ENCODE measurements around the gene AURKB. TPM values are rescaled to one million over a fixed set of nuclear protein-coding genes. Genes with fewer than 3 reads are reported as not detected.

Gene AURKB
- total RNA-seq, 1 experiment from 2014 or later = 141 TPM

- CTCF ChIA-PET = no interaction called here
- no peak for DNase-seq (ENCODE audit: low read depth, low spot score)
- Histone ChIP-seq H2AFZ (ENCODE audit: low read depth, low read length, poor library complexity, severe bottlenecking) (no peak overlapping the region), H3K9ac (ENCODE audit: low read length) (no peak overlapping the region), H3K4me2 (ENCODE audit: low read length) (no peak overlapping the region), H3K79me2 (ENCODE audit: insufficient read depth, low read length) (peaks cover 74% of the 10 kb centered on the region), H3K27me3 (ENCODE audit: insufficient read depth, low read length) (no peaks in the 10 kb centered on the region), H4K20me1 (ENCODE audit: insufficient read depth) (no peaks in the 10 kb centered on the region), H3K4me1 (ENCODE audit: control insufficient read depth in 1 of 2, insufficient read depth in 2 of 2, low read length in 2 of 2) (peaks cover 6 to 21% of the 10 kb centered on the region in 2 experiments), H3K9me3 (ENCODE audit: control insufficient read depth in 1 of 2, insufficient read depth in 1 of 2, low read depth in 1 of 2, low read length in 2 of 2) (no peaks in the 10 kb centered on the region), H3K9me2 (ENCODE audit: insufficient read depth) (no peaks in the 10 kb centered on the region), H3K27ac (ENCODE audit: low read depth, low read length) (no peak overlapping the region), H3K36me3 (ENCODE audit: control insufficient read depth in 1 of 2, insufficient read depth in 2 of 2, low read length in 2 of 2) (peaks cover 7 to 14% of the 10 kb centered on the region in 2 experiments; a peak in 1 of 4 replicates), H3K4me3 (replicated peaks in 1 of 2; ENCODE audit: low read depth in 1 of 2, low read length in 2 of 2) (no peak overlapping the region)
- no peak for ATAC-seq
- no TSS peak for BruUV-seq (replicated peaks)
- RAD21 ChIA-PET (ENCODE audit: low non-redundant PET in 1 of 2, low total read pairs in 2 of 2, uncharacterized antibody in 2 of 2, unreplicated experiment in 2 of 2) = no interaction called here
- POLR2A ChIA-PET = no interaction called here
- no peak for TF ChIP-seq POLR2AphosphoS5 (IDR thresholded peaks at IDR 0.05; ENCODE audit: low read depth, low read length)
- no peak for TF ChIP-seq SRF (IDR thresholded peaks at IDR 0.05; ENCODE audit: low read depth)
- no peak for TF ChIP-seq YY1 (IDR thresholded peaks at IDR 0.05; ENCODE audit: extremely low read depth, insufficient replicate concordance, low read depth, low read length)
- no peak for TF ChIP-seq RAD21 (IDR thresholded peaks at IDR 0.05; ENCODE audit: low read depth)
- no peak for TF ChIP-seq SIN3A (IDR thresholded peaks at IDR 0.05; ENCODE audit: low read depth)
- no peak for TF ChIP-seq SP1 (IDR thresholded peaks at IDR 0.05; ENCODE audit: low read depth)
- no peak for TF ChIP-seq ATF3 (IDR thresholded peaks at IDR 0.05)
- TF ChIP-seq EGR1 (IDR thresholded peaks at IDR 0.05; ENCODE audit: low read depth) = no peak
- TF ChIP-seq ELF1 (IDR thresholded peaks at IDR 0.05; ENCODE audit: borderline replicate concordance, low read depth) = no peak
- TF ChIP-seq, protein P1, sequence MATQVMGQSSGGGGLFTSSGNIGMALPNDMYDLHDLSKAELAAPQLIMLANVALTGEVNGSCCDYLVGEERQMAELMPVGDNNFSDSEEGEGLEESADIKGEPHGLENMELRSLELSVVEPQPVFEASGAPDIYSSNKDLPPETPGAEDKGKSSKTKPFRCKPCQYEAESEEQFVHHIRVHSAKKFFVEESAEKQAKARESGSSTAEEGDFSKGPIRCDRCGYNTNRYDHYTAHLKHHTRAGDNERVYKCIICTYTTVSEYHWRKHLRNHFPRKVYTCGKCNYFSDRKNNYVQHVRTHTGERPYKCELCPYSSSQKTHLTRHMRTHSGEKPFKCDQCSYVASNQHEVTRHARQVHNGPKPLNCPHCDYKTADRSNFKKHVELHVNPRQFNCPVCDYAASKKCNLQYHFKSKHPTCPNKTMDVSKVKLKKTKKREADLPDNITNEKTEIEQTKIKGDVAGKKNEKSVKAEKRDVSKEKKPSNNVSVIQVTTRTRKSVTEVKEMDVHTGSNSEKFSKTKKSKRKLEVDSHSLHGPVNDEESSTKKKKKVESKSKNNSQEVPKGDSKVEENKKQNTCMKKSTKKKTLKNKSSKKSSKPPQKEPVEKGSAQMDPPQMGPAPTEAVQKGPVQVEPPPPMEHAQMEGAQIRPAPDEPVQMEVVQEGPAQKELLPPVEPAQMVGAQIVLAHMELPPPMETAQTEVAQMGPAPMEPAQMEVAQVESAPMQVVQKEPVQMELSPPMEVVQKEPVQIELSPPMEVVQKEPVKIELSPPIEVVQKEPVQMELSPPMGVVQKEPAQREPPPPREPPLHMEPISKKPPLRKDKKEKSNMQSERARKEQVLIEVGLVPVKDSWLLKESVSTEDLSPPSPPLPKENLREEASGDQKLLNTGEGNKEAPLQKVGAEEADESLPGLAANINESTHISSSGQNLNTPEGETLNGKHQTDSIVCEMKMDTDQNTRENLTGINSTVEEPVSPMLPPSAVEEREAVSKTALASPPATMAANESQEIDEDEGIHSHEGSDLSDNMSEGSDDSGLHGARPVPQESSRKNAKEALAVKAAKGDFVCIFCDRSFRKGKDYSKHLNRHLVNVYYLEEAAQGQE (IDR thresholded peaks at IDR 0.05; ENCODE audit: low read depth) = no peak
- TF ChIP-seq CBX3 (IDR thresholded peaks at IDR 0.05; ENCODE audit: low read depth) = no peak
- no peak for TF ChIP-seq EZH2phosphoT487 (IDR thresholded peaks at IDR 0.05; ENCODE audit: borderline replicate concordance)
- intact Hi-C loops (cut with micrococcal nuclease) = no loop called here
These were observed 34.4 kb upstream of the AURKB start for GRCh38 chr17:8244768-8245167.
